ENCODE data around the gene FCRL5.

- TF ChIP-seq CTCF (IDR thresholded peaks at IDR 0.05) = no peak
- no peak for TF ChIP-seq POLR2A (IDR thresholded peaks at IDR 0.05)
- TF ChIP-seq POLR2AphosphoS5 (IDR thresholded peaks at IDR 0.05) = no peak
- TF ChIP-seq EP300 (IDR thresholded peaks at IDR 0.05) = no peak
Measured at GRCh38 chr1:157540852-157541251, 11.5 kb downstream of the FCRL5 start.
